NCI-H1436 treated with DMSO at 0.1 percent for 48 hours (cell line): ENCODE measurements around the gene MAPRE3.

ENCODE experiments used
- DNase-seq: peaks from one replicate; lab custom pipeline; 2025; lab: John Stamatoyannopoulos, UW

Gene MAPRE3

DNA sequence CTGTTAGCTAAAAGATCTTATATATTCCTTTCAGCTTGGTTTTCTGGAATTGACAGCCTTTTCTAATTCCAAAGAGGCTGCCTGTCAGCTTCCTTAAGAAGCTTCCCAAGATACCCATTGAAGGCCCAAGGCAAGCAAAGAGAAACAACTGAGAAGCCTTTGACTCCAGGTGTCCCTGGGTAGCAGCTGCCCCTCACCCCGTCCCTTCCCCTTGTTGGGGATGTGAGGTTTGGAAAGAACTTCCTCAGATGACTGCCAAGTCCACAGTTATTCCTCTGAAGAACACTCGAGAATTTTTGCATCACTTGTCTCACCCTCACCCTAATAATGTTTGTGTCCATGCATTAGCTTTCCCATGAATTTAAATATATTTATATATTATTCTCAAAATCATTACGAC, 13.3 kb downstream of the MAPRE3 start:
- no peak for DNase-seq

DNA sequence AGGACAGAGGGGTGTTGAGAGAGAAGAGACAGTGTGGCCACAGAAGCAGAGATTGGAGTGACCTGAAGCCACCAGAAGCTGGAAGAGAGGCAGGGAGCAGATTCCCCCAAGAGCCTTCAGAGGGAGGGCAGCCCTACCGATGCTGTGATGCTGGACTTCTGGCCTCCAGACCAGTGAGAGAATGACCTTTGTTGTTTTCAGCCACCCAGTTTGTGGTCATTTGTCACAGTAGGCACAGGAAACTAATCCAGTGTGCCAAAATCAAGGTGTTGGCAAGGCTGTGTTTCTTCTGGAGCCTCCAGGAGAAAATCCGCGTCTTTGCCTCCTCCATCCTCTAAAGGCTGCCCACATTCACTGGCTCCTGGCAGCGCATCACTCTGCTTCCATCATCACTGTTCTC, 15.4 kb downstream of the MAPRE3 start:
- no peak for DNase-seq

DNA sequence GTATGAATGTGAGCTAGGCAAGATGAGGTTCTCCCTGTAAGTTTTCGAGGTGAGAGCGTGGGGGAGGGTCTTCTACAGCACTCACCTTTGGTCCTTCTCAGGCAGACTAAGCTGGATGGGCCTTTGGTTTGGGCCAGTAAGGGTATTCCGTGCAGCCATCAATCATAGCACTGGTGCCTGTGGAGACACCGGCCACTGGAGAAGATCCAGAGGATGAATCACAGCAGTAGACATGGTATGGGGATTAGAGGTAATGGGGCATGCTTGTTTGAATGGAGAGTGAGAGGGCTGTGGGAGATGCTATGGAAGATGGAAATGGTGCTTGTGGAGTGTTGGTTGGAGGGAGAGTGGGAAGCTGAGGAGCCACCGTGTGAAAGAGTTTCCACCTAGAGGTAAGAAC, 16.1 kb downstream of the MAPRE3 start:
- DNase-seq: no peak

DNA sequence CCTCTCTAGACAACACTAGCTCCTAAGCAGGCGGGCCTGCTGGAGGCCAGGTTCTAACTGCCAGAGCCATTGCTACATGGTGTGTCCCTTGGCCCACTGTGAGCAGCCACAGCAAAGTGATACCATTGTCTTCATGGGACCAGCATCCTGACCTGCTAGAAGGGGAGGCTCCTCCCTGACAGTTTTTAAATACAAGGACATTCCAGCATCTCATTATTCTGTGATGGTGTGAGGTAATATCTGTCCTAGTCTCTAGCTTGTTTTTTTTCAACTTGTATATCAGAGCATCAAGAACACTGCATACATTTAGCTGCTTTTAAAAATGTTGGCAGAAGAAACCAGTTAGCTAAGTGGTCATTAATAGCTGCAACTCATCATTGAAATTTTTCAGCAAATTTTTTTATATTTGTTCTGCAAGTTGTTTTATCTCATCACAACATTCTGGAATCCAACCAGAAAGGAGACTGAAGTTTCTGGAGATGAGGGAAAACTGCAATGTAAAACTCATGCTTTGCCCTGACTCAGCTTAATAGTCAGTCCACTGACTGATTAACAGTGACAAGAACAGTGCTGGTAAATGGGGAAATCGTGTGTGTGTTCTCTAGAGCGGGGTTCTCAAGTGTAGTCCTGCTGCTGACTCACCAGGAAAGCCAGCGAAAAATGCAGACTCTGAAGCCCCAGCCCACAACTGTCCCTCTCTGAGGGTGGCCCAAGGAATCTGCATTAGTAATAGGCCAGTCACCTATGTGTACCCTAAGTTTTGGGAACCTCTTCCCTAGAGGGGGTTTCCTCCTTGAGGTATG, 17.8 kb downstream of the MAPRE3 start:
- DNase-seq: no peak

DNA sequence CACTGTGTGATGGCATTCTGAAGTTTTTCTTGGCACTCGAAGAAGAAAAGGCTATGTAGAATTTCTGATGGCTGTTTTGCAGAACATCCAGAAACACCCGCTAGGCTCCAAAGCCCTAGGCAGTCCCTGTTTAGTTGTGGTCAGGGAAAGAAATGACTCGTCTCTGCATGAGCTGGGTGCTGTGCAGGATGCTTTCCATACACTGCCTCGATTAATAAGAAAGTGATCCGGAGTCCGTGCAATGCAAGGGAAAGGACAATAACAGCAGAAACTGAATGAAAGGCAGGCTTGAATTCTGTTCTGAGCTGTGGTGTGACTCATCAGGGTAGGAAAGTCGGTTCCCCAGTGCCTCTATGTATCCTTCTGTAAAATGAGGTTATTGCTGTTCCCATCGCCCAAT, 18.7 kb downstream of the MAPRE3 start:
- no peak for DNase-seq

DNA sequence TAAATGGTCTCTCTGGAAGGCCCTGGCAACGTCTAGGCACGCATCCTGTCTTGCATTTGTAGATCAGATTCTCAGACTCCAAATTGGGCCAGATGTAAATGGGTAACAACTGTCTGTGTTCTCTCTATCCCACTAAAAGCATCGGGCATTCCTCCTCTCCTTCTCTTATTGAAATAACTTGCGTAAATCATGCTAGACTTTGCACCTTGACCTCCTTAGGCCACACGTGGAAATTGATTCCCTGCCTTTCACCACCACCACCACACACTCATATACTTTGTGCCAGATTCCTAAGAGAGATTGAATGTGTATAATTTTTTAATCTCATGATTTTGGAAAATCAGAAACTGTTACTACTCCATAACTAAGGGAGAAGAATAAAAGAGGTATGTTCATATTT, 21.3 kb downstream of the MAPRE3 start:
- no peak for DNase-seq

DNA sequence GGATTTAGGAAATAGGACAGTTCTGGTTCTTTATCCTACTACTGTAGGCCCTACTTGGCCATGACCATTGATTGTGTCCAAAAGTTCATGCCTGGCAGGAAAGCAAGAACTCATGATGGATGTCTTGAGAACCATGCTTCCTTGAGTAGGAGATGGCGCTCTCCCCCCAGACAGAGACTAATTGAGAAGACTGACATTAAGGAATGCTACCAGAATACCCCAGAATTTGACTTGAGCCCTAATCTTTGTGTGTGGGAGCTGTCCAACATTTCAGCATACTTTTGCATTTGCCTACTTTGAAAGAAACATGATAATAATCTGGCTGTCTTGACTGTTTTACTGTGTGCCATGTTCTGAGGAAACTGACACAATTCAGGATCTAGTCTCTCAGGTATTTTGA, 23.3 kb downstream of the MAPRE3 start:
- DNase-seq: no peak

DNA sequence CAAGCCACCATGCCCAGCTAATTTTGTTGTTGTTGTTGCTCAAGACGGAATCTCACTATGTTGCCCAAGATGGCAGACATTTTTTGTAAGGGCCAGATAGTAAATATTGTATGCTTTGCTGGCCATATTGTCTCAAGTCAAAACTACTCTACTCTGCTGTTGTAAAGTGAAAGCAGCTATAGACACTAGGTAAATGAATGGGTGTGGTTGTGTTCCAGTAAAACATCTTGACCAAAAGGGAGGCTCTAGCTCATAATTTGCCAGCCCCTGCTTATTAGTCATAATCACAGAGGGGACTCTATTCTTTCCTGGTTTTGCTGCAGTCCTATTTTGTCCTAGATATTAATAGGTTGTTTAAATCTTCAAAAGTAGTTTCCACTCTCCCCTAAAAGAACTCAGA, 24.5 kb downstream of the MAPRE3 start:
- no peak for DNase-seq

DNA sequence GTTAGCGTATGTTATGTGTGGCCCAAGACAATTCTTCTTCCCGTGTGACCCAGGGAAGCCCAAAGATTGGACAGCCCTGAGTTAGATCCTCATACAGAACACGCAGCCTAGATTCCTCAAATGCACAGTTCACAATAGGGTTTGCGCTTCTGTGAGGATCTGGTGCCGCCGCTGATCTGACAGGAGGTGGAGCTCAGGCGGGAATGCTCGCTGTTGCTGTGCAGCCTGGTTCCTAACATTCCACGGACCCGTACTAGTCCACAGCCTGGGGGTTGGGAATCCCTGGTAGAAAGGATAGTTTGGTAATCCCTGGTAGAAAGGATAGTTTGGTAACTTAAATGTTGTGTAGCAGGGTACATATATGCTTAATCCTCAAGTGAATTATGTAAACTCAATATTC, 27.0 kb downstream of the MAPRE3 start:
- no peak for DNase-seq

DNA sequence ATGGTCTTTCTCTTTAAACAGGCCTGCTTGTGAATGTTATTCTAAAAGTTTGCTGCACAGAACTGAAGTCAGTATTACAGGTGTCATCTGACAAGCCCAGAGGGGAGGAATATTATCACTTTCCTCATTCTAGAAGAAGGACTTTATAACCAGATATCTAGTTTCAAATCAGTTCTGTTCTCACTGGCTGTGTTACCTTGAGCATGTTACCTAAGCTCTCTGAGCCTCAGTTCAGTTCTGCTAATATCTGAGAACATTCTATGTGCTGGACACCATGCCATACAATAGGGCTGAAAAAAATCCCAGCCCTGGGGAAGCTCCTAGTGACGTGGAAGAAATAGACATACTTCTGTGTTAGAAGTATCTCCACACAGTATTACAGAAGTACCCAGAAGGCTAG, 27.9 kb downstream of the MAPRE3 start:
- no peak for DNase-seq

DNA sequence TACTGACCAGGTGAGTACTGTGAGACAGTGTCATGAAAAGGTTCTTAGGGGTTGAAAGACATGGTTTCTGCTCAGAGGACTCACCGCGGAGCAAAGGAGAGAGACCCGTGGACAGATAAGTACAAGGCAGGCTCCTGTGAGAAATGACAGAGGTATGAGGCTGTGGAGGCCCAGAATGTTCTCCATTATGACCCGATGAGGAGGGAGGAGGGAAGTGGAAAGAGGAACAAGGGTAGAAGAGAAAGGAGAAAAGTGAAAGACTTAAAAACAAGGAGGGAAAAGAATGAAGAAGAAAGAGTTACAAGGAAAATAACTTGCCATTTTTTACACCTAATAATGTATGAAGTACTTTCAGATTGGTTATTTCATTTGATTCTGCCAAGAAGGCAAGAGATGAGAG, 29.8 kb downstream of the MAPRE3 start:
- DNase-seq: no peak

DNA sequence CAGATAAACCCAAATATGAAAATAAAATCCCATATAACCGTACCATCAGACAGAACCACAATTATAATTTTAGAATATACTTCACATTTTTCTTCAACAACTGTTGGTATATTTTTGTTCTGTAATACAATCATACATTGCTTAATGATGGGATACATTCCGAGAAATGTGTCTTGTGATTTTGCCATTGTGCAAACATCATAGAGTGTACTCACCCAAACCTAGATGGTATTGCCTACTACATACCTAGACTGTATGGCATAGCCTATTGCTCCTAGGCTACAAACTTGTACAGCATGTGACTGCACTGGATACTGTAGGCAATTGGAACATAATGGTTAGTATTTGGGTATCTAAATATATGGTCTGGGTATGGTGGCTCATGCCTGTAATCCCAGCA, 30.6 kb downstream of the MAPRE3 start:
- DNase-seq: no peak

DNA sequence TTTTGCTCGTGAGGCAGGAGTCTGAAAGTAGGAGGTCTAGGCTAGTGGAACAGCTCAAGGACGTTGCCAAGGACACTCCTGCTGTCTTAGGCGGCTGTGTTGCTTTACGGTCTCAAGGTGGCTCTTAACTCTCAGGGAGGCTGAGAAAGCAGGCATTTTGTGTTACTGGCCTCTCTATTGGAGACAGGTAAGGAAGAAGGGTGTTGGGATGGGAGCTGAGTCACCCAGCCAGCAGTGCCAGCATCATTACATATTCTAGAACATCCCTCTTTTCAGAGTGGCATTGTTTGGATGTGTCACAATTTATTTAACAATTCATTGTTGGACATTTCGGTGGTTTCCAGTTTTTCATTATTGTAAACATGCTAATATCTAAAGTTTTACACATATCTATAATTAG, 31.5 kb downstream of the MAPRE3 start:
- no peak for DNase-seq

DNA sequence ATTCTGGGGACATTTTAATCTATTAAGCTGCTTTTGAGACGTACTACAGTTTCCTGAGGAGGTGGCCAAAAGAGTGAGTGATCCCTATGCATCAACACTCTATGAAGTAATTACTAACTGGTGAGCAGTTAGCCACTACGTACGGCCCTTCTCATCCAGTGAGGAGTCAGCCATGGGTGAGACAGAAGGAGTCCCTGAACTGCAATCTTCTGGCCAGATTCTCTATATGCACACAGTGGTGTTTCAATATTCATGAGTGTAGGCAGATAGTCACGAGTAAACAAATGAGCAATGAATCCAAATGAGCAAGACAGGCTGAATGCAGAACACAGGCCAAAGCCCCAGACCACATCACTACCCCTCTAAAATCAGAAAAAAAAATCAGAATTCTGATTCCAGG, 32.6 kb downstream of the MAPRE3 start:
- no peak for DNase-seq

DNA sequence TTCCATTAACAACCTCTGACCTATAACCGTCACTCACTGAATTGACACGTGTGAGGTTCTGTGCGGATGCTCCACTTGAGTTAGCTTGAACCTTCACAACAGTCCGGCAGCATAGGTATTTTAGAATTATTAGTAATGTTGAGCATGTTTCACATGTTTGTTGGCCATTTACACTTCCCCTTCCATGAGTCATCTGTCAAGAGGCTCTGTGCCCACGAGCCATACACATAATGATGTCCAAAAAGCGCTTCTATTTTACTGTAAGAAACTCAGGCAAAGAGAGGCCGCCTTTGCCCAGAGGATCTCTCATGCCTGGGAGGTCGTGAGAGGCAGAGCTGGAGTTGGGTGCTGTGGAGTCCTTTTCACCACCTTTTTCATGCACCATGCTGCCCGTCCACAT, 33.4 kb downstream of the MAPRE3 start:
- DNase-seq: no peak

DNA sequence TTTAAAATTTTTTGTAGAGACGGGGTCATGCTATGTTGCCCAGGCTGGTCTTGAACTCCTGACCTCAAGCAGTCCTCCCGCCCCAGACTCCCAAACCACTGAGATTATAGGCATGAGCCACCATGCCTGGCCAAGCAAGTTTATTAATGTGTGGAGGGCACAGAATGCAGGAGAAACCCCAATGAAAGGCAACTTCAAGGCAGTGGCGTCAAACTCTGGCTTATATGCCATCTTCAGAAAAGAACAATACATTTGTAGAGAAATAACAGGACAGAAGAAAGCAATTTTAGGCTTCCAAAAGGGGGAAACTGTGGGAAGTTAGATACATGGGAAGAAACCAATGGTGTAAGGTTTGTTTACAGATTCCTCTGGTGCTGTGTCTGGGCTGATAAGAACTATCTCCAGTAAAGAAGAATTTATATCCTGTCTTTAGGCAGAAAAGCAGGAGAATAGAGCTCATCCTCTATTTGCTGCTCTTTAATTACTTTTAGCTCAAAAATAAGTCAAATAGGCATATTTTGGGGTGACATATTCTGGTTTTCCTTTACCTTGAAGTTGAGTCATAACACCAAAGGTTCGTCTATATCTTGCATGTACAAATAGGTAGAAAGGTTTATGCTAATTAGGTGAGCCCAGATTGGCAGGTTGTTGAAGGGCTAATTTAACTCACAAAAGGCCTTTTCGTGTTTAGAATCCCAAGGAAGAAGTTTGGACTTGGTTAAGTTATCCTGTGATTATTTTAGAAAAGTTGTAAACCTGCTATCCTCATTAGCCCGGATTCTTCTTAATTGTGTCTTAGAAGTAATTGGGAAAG, 36.4 kb downstream of the MAPRE3 start:
- DNase-seq: no peak

DNA sequence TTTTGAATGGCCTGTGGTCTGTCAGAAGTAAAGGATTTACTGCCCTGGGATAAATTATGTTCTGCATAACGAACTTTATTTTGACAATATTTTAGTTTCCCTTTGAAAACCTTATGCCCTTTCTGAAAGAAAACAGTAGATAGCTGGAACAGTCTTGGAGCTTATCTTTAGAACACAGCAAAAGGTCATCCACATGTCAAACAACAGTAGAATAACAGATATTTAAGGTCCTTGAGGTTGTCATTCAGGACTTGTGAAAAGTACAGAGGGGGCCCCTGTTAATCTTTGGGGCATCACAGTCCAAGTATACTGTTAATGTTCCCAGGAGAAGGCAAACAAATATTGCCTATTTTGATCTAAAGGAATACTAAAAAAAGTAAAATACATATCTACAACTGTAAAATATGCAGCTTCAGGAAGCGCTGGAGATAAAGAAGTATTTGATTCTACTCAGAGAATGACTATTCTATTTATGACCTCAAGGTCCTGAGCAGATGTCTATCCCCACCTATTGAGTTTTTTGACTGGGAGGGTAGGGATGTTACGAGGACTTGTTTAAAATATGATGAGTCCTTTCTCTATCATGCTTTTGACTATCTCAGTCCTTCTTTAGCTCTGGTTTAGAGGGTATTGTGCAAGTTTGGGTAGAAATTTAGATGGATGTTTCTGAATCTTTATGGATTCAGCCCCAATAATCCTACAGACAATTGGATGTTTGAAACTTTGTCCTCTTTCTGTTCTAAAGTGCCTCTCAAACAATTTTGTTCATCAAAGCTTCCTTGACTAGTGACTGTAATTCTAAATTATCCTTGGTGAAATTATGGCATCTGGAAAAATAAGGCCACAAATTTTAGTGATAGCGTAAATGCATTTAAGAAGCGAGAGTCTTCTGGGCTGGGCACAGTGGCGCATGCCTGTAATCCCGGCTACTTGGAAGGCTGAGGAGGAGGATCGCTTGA, 37.3 kb downstream of the MAPRE3 start:
- no peak for DNase-seq

DNA sequence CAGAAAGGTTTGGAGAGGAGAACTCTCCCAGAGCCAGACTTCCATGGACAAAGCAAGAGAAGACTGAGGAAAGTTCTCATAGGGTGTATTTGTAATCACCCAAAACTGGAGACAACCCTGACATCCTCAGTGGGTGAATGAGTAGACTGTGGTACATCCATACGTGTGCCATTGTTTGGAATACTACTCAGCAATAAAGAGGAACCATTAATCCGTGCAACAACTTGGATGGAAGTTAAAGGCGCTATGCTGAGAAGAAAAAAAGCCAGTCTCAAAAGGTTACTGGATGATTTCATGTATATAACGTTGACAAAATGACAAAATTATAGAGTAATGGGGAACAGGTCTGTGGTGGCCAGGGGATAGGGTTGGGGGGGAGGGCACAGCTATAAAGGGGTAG, 38.2 kb downstream of the MAPRE3 start:
- no peak for DNase-seq

DNA sequence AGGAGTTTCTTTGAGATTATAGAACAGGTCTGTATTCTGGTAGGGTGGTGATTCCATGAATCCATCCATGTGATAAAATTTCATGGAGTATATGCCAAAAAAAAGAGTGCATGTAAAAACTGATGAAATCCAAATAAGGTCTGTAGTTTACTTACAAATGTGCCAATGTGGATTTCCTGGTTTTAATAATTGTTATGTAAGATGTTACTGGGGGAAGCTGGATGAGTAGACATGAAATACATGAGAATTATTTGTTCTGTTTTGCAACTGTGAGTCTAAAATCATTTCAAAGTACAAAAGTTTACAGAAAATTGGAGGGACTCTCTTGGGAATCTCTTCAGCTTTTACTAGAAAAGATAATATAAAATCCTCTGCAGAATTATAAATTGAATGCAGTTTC, 38.6 kb downstream of the MAPRE3 start:
- no peak for DNase-seq

DNA sequence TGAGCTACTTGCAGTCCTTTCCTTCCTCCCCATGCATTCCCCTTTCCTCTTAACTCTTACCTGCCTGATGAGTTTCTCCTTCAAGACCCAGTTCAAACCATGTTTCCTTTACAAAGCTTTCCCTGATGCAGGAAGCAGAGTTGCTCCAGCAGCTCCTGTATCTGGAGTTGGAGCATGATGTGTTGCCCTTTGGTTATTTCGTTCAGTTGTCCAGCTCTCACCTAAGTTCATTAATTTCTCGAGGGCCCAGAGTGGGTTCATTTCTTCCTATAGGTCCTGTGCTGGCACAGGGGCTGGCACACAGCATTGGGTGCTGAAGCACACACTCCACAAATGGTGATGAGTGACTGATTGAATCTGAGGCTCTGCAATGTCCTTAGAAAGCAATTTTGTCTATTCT, 39.3 kb downstream of the MAPRE3 start:
- no peak for DNase-seq

DNA sequence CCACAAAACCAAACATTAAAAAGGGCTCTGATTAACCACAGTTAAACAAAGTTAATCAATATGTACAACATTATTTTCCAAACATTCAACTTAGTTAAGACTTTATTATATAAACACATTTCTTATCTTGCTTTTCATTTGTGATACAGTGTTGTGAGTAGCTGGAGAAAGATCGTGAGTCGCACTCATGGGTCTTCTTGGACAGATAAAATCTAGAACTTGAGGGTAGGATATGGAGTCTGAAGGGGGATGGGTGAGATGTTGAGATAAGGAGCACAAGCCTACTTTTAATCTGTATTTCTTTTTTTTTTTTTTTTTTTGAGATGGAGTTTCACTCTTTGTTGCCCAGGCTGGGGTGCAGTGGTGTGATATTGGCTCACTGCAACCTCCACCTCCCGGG, 39.7 kb downstream of the MAPRE3 start:
- DNase-seq: no peak

DNA sequence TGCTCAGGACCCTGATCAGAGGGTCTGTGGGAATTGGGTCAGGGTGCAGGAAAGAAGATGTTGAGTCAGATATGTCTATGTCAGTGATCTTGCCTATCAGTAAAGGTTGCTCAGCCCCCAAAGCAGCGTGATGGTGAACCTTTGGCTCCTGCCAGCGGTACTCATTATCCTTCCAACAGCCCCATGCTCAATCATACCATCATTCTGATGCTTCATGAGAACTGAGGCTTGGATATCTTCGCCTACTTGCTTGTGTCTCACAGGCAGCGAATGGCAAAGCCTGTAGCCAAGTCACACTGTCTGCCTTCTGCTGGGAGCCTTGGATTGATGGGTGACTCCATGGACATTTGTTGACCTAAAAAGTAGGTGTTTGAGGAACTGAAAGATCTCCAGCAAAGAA, 43.3 kb downstream of the MAPRE3 start:
- DNase-seq: no peak
